Peyer's patch (tissue), 4 donors: ENCODE data around the gene SMG1. TPM values are rescaled to one million over a fixed set of nuclear protein-coding genes. Genes with fewer than 3 reads are reported as not detected.

ENCODE experiments used
- DNase-seq, 3 donors: peaks; one replicate each; pipeline ENCODE4 v3.0.0-alpha.2; 2017 to 2019
- H3K27ac ChIP-seq, 4 donors: fragments of 200-600 bp; sonication (generic); one replicate each; pipeline ENCODE4 v1.5.1; 2016 to 2019
- H3K27me3 ChIP-seq, 2 donors: fragments of 200-600 bp; sonication (generic); one replicate each; pipeline ENCODE4 v1.5.1; 2019
- H3K36me3 ChIP-seq, 3 donors: fragments of 200-600 bp; sonication (generic); one replicate each; pipeline ENCODE4 v1.5.1; 2016 to 2019
- H3K4me1 ChIP-seq, 4 donors: fragments of 200-600 bp; sonication (generic); one replicate each; pipeline ENCODE4 v1.5.1; 2016 to 2019
- H3K4me3 ChIP-seq, 4 donors: fragments of 200-600 bp; sonication (generic); 1 replicate in 3 of 4; 2 replicates in 1 of 4; pipeline ENCODE4 v1.5.1; 2016 to 2019; ENCODE audit warnings: mild to moderate bottlenecking in 1 of 4
- H3K9me3 ChIP-seq, 4 donors: fragments of 200-600 bp; sonication (generic); one replicate each; pipeline ENCODE4 v1.5.1; 2016 to 2019; ENCODE audit warnings: mild to moderate bottlenecking in 1 of 4
- CTCF ChIP-seq, 6 experiments: fragments of 450-650 bp in 4 of 6; fragments of 200-600 bp in 2 of 6; sonication (generic) in 1 of 6; IDR thresholded peaks; one replicate each; pipeline ENCODE4 v1.5.1; 2017 to 2019; ENCODE audit warnings: antibody characterized with exemption in 6 of 6, mild to moderate bottlenecking in 3 of 6, moderate library complexity in 1 of 6
- POLR2A ChIP-seq, 2 donors: fragments of 450-650 bp; IDR thresholded peaks; one replicate each; pipeline ENCODE4 v1.5.1; 2017; ENCODE audit warnings: antibody characterized with exemption in 2 of 2, mild to moderate bottlenecking in 2 of 2, moderate library complexity in 2 of 2
- total RNA-seq, 4 donors: library from RNA; depleted of rRNA; stranded (reverse); fragments of >200 nt; gene quantifications; one replicate each; pipeline ENCODE4 v1.1.0, GENCODE V29; 2016

Gene SMG1
- total RNA-seq, 4 donors from 2014 or later: 129 to 157 (median 137) TPM

DNA sequence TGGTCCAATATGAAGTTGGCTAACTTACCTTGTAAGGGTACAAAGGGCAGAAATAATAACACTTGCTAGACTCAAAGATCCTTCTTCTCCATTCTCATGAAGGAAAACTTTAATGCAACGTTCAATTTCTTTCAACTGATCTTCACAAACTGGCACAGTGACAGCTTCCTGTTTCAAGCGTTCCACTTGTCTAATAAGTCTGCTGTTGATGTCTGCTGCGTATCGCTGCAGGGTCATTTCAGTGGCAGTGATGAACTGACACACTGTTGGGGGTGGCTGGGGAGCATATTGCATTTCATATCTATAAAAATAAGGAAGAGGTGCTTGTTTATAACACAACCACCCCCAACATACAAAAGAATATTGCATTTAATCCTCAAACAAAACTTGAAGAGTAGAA, 91.3 kb downstream of the SMG1 start:
- Histone ChIP-seq H3K27ac (no peak overlapping the region), H3K9me3 (no peaks in the 10 kb centered on the region), H3K4me3 (no peak overlapping the region), H3K27me3 (no peaks in the 10 kb centered on the region), H3K4me1 (no peaks in the 10 kb centered on the region), H3K36me3 (peaks cover 0 to 100% (median 7%) of the 10 kb centered on the region in 3 donors)
- no peak for DNase-seq
- TF ChIP-seq CTCF (IDR thresholded peaks at IDR 0.05) (no peak), POLR2A (IDR thresholded peaks at IDR 0.05) (no peak)

- H3K36me3 ChIP-seq: peaks cover 0 to 100% (median 7%) of the 10 kb centered on the region in 3 donors
- no peak overlapping the region for H3K27ac ChIP-seq
- no peaks in the 10 kb centered on the region for H3K4me1 ChIP-seq
- H3K4me3 ChIP-seq: no peak overlapping the region
- H3K27me3 ChIP-seq: no peaks in the 10 kb centered on the region
- TF ChIP-seq POLR2A (IDR thresholded peaks at IDR 0.05): no peak
- TF ChIP-seq CTCF (IDR thresholded peaks at IDR 0.05): no peak
- DNase-seq: no peak
- H3K9me3 ChIP-seq: no peaks in the 10 kb centered on the region
These were observed 92.3 kb downstream of the SMG1 start for GRCh38 chr16:18833707-18834505.

DNA sequence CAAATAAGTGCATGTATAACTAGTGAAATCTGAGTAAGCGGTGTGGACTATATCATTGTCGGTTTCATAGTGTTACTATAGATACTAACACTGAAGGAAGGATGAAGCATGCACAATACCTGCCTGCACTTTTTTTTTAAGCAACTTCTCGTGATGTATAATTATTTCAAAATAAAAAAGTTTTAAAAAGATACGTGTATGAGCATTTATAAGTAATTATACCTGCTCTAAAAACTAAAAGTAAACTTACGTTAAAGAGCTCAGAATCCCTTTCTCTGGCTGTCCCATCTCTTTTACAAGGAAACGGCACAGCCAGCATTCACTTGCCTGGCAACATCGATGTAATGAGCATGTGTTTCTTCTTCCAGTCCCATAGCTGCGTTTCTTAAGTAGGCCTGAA, 93.6 kb downstream of the SMG1 start:
- peaks cover 0 to 99% (median 7%) of the 10 kb centered on the region in 3 donors for H3K36me3 ChIP-seq

GRCh38 chr16:18832006-18832405, 94.2 kb downstream of the SMG1 start:
- no peaks in the 10 kb centered on the region for H3K27me3 ChIP-seq
- no peaks in the 10 kb centered on the region for H3K4me1 ChIP-seq
- TF ChIP-seq POLR2A (IDR thresholded peaks at IDR 0.05) (no peak), CTCF (IDR thresholded peaks at IDR 0.05) (no peak)
- no peak overlapping the region for H3K4me3 ChIP-seq
- no peak for DNase-seq
- no peak overlapping the region for H3K27ac ChIP-seq
- no peaks in the 10 kb centered on the region for H3K9me3 ChIP-seq
- peaks cover 0 to 96% (median 7%) of the 10 kb centered on the region in 3 donors for H3K36me3 ChIP-seq

More for the DNA sequence above, 93.6 kb downstream of the SMG1 start:
- no peak for DNase-seq
- Histone ChIP-seq H3K27me3 (no peaks in the 10 kb centered on the region), H3K4me3 (no peak overlapping the region), H3K9me3 (no peaks in the 10 kb centered on the region), H3K4me1 (no peaks in the 10 kb centered on the region), H3K27ac (no peak overlapping the region)
- no peak for TF ChIP-seq CTCF (IDR thresholded peaks at IDR 0.05)
- TF ChIP-seq POLR2A (IDR thresholded peaks at IDR 0.05): no peak

DNA sequence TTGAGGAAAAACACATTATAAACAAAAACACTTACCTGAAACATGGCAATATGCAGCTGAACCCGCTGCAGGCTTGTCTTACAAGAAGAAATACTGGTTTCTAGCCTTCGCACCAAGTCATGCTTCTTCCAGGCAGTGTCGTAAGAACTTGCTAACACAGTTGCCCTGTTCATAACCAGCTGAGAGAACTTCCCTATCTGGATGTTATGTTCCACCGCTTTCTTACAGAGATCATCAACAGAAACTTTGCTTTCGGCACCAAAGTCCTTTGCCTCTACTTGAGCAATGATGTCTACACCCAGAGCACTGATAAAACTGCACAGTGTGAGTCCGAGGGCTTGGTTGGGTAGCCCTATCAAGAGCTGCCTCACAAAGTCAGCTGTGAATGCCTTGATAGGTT, 97.0 kb downstream of the SMG1 start:
- Histone ChIP-seq H3K27ac (no peak overlapping the region), H3K4me3 (no peak overlapping the region), H3K9me3 (no peaks in the 10 kb centered on the region), H3K4me1 (no peaks in the 10 kb centered on the region), H3K27me3 (no peaks in the 10 kb centered on the region), H3K36me3 (peaks cover 0 to 71% (median 0%) of the 10 kb centered on the region in 3 donors)
- no peak for DNase-seq
- TF ChIP-seq CTCF (IDR thresholded peaks at IDR 0.05) (no peak), POLR2A (IDR thresholded peaks at IDR 0.05) (no peak)
